Right lobe of liver (tissue), 4 donors: Measurements from ENCODE around the gene DCST2.

Source experiments
- CTCF ChIP-seq, 4 donors: fragments of 200-600 bp in 3 of 4; fragments of 450-650 bp in 1 of 4; IDR thresholded peaks; one replicate each; pipeline versions ENCODE4 v1.5.1 to v1.8.0; 2016 to 2022; ENCODE audit warnings: antibody characterized with exemption in 4 of 4, mild to moderate bottlenecking in 2 of 4
- POLR2A ChIP-seq: fragments of 450-650 bp; IDR thresholded peaks from one replicate; pipeline ENCODE4 v1.6.1; 2017; ENCODE audit warnings: antibody characterized with exemption, mild to moderate bottlenecking
- donor health status: DM: no; HTN: no; CAD: no.
- donor health status: DM: no; HTN: no; CAD: no.
- donor health status: DM: no; HTN: yes; CAD: no.

- no peak for TF ChIP-seq POLR2A
- TF ChIP-seq CTCF (IDR thresholded peaks at IDR 0.05) = no peak
These were observed 55.2 kb downstream of the DCST2 start for GRCh38 chr1:154978360-154978759.
